COLO829 (cell line): ENCODE results near the gene CMSS1.

Experiments used
- DNase-seq: peaks from one replicate; pipeline ENCODE4 v3.0.0; 2012; ENCODE audit warnings: low spot score

Gene CMSS1

DNA sequence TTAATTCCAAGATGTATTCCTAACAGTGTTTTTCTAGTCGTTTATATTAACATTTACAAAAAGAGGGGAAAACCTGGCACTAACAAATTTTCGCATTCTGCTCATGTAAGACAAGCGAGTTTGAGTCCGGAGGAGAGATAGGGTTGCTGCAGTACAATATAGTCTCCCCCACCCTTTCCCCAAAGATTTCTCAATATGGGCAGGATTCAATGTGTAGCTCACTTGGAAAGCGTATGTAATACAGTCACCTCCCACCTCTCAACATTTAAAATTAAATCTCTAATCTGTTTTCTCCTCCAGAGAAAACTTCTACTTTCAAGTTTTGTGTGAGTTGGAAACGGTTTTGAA is 57.9 kb downstream of the CMSS1 start:
- DNase-seq = no peak

DNA sequence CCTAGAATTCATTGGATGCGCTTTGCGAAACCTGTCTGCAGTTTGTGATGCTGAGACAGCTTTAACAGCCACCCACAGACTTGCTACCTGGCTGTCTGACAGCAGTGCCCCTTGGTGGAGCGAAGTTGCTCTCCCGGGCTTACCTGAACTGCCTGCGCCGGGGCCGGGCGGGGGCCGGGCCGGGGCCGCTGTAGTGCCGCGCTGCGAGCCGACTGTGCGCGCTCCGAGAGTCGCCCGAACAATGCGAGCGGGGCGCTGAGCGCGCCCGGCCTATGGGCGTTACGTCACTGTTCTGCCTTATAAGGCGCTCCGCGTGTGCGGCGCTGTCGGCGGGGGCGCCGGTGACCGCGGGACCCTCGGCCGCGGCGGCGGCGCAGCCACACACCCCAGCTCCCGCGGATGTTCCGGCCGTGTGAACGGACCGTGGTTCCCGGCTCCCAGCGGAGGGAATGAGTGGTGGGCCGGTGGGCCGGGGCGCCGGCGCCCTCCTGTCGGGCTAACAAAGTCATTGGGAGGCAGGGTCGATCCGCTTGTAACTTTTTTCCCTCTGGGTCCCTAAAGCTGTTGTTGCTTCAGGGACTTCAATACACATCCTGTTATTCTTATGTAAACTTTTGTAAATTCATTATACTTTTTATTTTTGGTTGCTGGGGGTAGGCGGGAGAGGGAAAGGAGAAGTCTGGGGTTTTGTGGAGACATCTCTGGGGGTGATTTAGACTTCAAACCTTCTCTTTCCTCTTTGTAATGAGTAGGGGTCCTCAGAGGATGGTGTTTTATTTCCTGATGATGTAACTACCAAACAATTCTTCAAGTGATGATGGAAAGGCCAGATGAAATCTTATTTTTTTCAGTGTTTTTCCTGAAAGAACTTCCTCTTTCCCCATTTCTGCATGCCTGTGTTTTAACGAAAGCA is 58.5 kb downstream of the CMSS1 start:
- DNase-seq = no peak

DNA sequence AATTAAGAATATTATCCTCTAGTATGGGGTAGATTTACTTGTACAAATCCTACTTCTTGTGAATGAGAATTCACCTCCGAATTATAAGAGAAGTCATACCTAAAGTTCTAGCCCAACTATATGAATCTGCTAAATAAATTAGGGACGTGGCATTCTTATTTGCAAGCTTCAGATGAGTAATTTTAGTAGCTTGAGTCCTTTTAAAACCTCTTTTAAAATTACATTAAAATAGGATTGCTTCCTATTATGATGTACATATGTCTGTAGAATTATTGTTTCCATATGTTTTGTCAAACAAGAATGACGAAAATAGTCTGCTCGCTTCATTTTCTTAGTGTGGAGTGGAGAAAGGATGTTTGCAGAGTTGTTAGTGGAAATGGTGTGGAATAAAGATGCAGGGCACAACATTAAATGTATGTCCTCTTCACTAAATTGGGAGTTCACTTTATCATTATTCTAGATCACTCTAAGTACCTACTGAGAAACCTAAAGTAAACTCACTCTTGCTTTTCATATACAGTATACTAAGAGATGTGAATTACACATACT is 59.4 kb downstream of the CMSS1 start:
- DNase-seq = no peak

DNA sequence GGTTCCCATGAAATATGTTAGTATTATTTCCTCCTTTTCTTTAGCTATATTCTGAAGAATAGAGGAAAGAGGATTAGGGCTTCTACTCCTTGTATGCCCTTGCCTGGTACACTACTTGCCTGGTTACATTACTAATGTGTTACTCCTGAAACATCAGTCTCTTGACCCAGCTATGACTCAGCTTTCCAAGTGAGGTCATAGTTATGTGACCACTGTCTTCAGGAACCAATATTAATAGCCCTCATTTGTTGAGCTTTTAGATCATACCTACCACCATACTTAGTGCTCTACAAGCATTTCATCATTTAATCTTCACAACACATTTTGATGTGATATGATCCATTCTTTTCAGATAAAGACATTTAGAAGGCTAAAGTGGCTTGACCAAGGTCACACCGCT is 60.3 kb downstream of the CMSS1 start:
- no peak for DNase-seq

DNA sequence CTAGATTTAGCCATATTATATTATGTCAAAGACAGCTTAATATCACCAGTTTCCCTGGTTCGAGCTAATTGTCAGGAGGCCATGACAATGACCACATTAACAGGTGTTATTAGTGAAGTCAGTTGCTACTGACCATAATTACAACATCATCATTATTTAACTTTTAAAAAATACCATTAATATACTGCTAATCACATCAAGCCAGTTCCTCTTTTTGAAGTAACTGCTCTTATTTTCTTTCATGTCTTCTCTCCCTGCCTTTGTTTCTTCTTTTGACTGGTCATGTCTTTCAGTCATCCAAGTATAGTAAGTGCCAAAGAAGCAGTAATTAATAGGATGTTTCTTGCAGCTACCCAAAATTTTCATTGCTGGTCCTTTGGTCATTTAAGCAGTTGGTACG is 61.6 kb downstream of the CMSS1 start:
- no peak for DNase-seq

- DNase-seq = no peak
Observed at GRCh38 chr3:99881121-99881524, 63.5 kb downstream of the CMSS1 start.

- DNase-seq = no peak
Observed at GRCh38 chr3:99882436-99883137, 64.9 kb downstream of the CMSS1 start.

DNA sequence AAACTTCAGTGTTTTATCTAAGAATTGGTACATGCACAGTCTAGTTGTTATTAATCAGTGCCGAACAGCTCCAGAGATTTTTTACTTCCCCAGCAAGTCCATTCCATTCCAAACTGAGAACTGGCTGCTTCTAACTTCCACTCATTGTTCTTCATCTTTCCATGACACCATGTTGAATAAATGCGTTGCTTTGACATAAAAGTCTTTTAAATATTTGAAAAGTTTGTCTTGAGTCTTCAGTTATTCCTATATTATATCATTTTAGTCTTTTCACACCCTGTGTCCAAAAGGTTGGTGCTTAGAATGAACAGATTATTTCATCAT is 65.4 kb downstream of the CMSS1 start:
- no peak for DNase-seq

DNA sequence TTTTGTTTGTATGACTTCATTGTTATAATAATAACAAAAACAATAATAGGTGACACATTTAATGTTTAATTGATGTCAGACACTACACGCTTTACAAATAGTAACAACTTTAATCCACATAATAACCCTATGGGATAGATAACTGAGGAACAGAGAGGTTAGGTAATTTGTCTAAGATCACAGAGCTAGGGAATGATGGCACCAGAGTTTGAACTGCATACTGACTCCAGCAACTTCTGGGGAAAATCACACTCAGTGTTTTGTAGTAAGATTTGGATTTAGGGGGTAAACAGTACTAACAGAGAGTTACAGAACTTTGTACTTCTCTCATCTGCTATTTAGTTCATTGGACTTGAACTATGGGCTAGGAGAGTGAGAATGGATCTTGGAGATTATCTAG is 66.0 kb downstream of the CMSS1 start:
- no peak for DNase-seq

DNA sequence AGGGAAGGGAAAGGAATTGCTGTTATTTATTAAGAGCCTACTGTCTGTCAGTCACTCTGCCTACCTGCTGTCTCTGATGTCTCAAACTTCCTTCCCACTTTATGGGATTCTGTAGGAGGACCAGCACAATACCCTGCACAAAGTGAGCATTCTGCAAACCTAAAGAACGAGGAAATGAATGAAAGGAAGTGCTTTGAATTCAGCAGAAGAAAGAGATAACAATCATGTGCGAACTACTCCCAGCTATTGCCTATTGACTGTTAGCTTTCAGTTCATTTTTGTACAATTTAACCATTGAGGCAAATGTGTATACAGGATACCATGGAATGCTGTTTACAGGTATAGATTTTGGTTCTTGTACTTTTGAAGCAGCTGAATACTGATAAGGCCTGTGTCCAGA is 66.8 kb downstream of the CMSS1 start:
- DNase-seq = peak; percentile 44

DNA sequence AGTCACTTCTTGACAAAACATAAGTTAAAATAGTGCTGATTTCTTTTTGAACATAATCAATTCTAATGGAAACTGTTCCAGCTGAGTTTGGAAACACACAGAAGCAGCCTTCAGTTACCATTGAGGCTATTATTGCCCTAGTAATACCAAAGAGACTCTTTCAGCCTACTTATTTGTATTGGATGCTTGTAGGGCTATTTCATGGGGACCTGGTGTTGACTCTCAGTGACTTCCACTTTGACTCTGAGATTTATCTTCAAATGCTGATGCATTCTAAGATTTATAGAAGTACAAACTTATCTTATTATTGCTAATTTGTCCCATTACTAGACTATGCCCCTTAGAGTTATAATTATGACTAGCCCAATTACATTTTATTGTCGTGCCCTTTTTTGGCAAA is 67.4 kb downstream of the CMSS1 start:
- no peak for DNase-seq

DNA sequence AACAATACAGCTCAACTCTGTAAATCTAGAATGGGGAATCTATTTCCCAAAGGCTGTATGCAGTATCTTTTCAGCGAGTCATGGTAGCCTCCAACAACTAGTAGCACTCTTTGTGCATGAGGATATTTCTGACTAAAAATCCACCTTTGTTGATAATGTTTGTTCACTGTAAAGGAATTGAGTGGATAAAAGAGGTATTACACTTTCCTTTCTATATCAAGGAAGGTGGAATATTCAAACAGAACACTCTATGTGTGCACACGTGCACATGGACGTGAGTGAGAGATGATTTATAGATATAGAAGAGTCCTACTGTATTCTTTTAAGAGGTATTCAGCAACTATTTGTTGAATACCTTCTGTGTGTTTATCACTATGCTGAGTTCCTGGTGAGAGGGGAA is 68.2 kb downstream of the CMSS1 start:
- no peak for DNase-seq

- DNase-seq = no peak
Observed at GRCh38 chr3:99891610-99892285, 74.1 kb downstream of the CMSS1 start.

GRCh38 chr3:99892332-99892731 is 74.7 kb downstream of the CMSS1 start:
- no peak for DNase-seq

- no peak for DNase-seq
Observed at GRCh38 chr3:99895131-99895696, 77.6 kb downstream of the CMSS1 start.

- peak; percentile 80 for DNase-seq
Observed at GRCh38 chr3:99895703-99896441, 78.2 kb downstream of the CMSS1 start.

GRCh38 chr3:99896482-99896881 is 78.8 kb downstream of the CMSS1 start:
- DNase-seq = no peak

DNA sequence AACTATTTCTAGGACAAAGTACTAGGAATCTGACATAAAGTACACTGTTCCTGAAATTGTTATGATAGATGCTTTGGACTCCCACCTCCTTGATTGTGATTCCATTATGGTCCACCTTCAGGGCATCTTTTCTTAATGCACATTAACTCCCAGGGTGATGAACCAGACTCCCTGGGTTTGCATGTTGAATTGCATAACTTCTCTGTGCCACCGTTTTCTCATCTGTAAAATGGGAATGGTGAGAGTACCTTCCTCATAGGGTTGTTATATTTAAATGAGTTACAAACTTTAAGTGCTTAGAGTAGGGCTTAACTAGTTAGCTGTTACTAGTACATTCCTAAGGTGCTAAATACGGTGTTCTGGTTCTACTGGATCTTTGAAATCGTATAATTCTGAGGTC is 81.9 kb downstream of the CMSS1 start:
- no peak for DNase-seq

DNA sequence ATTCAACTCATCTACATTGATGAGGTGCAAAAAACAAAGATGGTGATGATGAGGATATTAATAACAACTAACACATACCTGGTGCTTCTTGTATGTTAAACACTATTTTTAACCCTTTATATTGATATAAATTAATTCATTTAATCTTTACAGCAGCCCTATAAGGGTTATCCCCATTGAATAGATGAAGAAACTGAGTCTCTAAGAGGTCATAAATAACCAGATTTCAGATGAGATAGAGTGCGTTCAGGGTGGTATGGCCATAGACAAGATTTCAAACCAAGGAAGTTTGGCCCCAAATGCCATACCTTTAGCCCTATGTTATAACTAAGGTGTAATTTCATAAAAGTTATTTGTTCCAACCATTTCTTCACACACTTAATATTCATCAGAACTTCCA is 82.6 kb downstream of the CMSS1 start:
- DNase-seq = no peak

GRCh38 chr3:99901200-99901926 is 83.7 kb downstream of the CMSS1 start:
- peak; percentile 81 for DNase-seq

- DNase-seq = no peak
Observed at GRCh38 chr3:99902091-99902490, 84.4 kb downstream of the CMSS1 start.
